A549 (cell line): ENCODE results near the gene ARID1B. TPM values are rescaled to one million over a fixed set of nuclear protein-coding genes. Genes with fewer than 3 reads are reported as not detected.

ENCODE experiments used
- ATAC-seq, 2 experiments: fragments of 200-7000 bp in 1 of 2; fragments of >200 bp in 1 of 2; cut with Nextera tagmentation in 1 of 2; cut with Tn5 transposase in 1 of 2; 3 replicates each; pipeline versions ENCODE4 v1.8.0 to v1.9.1; 2018 to 2020; ENCODE audit warnings: mild to moderate bottlenecking in 1 of 2, moderate library complexity in 1 of 2
- CTCF ChIA-PET: fragments of 300-600 bp; sonication (Branson Sonifier 250); formaldehyde crosslinking; extraction: SDS; loops from one replicate; lab custom pipeline; 2021; ENCODE audit warnings: antibody characterized with exemption, inconsistent platforms; lab: Yijun Ruan, JAX
- POLR2A ChIA-PET: fragments of 350-600 bp; formaldehyde crosslinking; extraction: SDS; loops from one replicate; lab custom pipeline; 2021; ENCODE audit warnings: antibody characterized with exemption, inconsistent platforms; lab: Yijun Ruan, JAX
- DNase-seq, 2 experiments: peaks; one replicate each; pipeline versions ENCODE4 v3.0.0 to v3.0.0-alpha.2; 2011 to 2016; ENCODE audit warnings: low read depth in 1 of 2, low spot score in 1 of 2
- FAIRE-seq: peaks from 2 replicates; lab custom pipeline; 2011; peaks lifted over from hg19 to GRCh38; lab: Jason Lieb, UNC
- H3K27ac ChIP-seq, 2 experiments: fragments of >200 bp; sonication (Bioruptor Twin); formaldehyde crosslinking; 3 replicates each; pipeline ENCODE4 v1.5.1; 2016 to 2017
- H3K4me1 ChIP-seq: fragments of >200 bp; sonication (Bioruptor Twin); formaldehyde crosslinking; 3 replicates; pipeline ENCODE4 v1.6.1; 2016
- H3K4me2 ChIP-seq: fragments of >200 bp; sonication (Bioruptor Twin); formaldehyde crosslinking; 3 replicates; pipeline ENCODE4 v1.6.1; 2016
- H3K4me3 ChIP-seq: fragments of >200 bp; sonication (Bioruptor Twin); formaldehyde crosslinking; 3 replicates; pipeline ENCODE4 v1.5.1; 2016
- H3K9me3 ChIP-seq: fragments of >200 bp; sonication (Bioruptor Twin); formaldehyde crosslinking; 3 replicates; pipeline ENCODE4 v1.6.1; 2016
- BCL3 ChIP-seq: fragments of >200 bp; sonication (Bioruptor Twin); formaldehyde crosslinking; IDR thresholded peaks from 3 replicates; pipeline ENCODE4 v1.6.1; 2016
- CTCF ChIP-seq: fragments of >200 bp; sonication (Bioruptor Twin); formaldehyde crosslinking; IDR thresholded peaks from 3 replicates; pipeline ENCODE4 v1.5.1; 2016
- EHF ChIP-seq: fragments of 250-450 bp; sonication (Bioruptor Pico); IDR thresholded peaks from 2 replicates; pipeline ENCODE4 v1.5.0; 2020; ENCODE audit warnings: mild to moderate bottlenecking
- EHMT2 ChIP-seq: fragments of 200-600 bp; sonication (generic); IDR thresholded peaks from 2 replicates; pipeline ENCODE4 v1.6.1; 2016; ENCODE audit warnings: antibody characterized with exemption, low read depth, mild to moderate bottlenecking, moderate library complexity
- ELK1 ChIP-seq: fragments of 150-350 bp; IDR thresholded peaks from 2 replicates; pipeline ENCODE4 v1.6.1; 2014; ENCODE audit warnings: low read depth, mild to moderate bottlenecking, low read length
- FOSB ChIP-seq: fragments of 250-450 bp; sonication (Bioruptor Pico); IDR thresholded peaks from 2 replicates; pipeline ENCODE4 v1.5.0; 2020; ENCODE audit warnings: mild to moderate bottlenecking, moderate library complexity
- HES2 ChIP-seq: fragments of >200 bp; sonication (Bioruptor Twin); formaldehyde crosslinking; IDR thresholded peaks from 2 replicates; pipeline ENCODE4 v1.6.1; 2016
- JUNB ChIP-seq: fragments of >200 bp; sonication (Bioruptor Twin); formaldehyde crosslinking; IDR thresholded peaks from 2 replicates; pipeline ENCODE4 v1.6.1; 2016
- MYC ChIP-seq: IDR thresholded peaks from 2 replicates; pipeline ENCODE4 v1.6.1; 2012; ENCODE audit warnings: mild to moderate bottlenecking, inconsistent platforms, low read length, improper control_type of control experiment, borderline replicate concordance
- NFE2L2 ChIP-seq: fragments of 150-350 bp; conservative IDR thresholded peaks from 2 replicates; pipeline ENCODE4 v1.6.1; 2014; ENCODE audit warnings: low read length
- PHF8 ChIP-seq: fragments of 200-600 bp; sonication (generic); IDR thresholded peaks from 2 replicates; pipeline ENCODE4 v1.6.1; 2016; ENCODE audit warnings: low read depth, mild to moderate bottlenecking, antibody characterized with exemption, moderate library complexity, borderline replicate concordance
- RARB ChIP-seq: fragments of 250-450 bp; sonication (Bioruptor Pico); IDR thresholded peaks from 2 replicates; pipeline ENCODE4 v1.8.0; 2021; ENCODE audit warnings: mild to moderate bottlenecking, moderate library complexity
- SREBF2 ChIP-seq: fragments of 450-650 bp; IDR thresholded peaks from 2 replicates; pipeline ENCODE4 v1.6.1; 2014; ENCODE audit warnings: mild to moderate bottlenecking, moderate library complexity
- TFCP2L1 ChIP-seq: fragments of 250-450 bp; sonication (Bioruptor Pico); IDR thresholded peaks from 2 replicates; pipeline ENCODE4 v1.5.0; 2021; ENCODE audit warnings: mild to moderate bottlenecking
- ZFP36 ChIP-seq: fragments of 450-650 bp; IDR thresholded peaks from 2 replicates; pipeline ENCODE4 v1.6.1; 2014; ENCODE audit warnings: borderline replicate concordance; ENCODE audit not compliant: partially characterized antibody
- WGBS: methylation state at CpG from one replicate; pipeline ENCODE4 v1.1.6; 2017; ENCODE audit errors: missing lambda C conversion rate; 5-methylcytosine and 5-hydroxymethylcytosine counted together
- polyA plus RNA-seq, 4 experiments: library from polyadenylated mRNA; depleted of rRNA in 3 of 4; stranded (reverse); fragments of >200 nt; fragmentation: RNase III in 1 of 4; extraction: RNeasy Plus Mini Kit Qiagen cat#74134 plus additional on column Dnase treatment in 1 of 4; gene quantifications; 2 replicates in 3 of 4; 3 replicates in 1 of 4; pipeline ENCODE4 v1.2.3, GENCODE V29; 2011 to 2017
- TF ChIP-seq, protein P1 (sequence below): fragments of 250-450 bp; sonication (Bioruptor Pico); IDR thresholded peaks from 2 replicates; pipeline ENCODE4 v1.5.0; 2021; ENCODE audit warnings: mild to moderate bottlenecking, moderate library complexity, borderline replicate concordance
- TF ChIP-seq, protein P2 (sequence below): IDR thresholded peaks from 2 replicates; pipeline ENCODE4 v1.6.1; 2012
- TF ChIP-seq, protein P3 (sequence below): IDR thresholded peaks from 2 replicates; pipeline ENCODE4 v1.6.1; 2012

Gene ARID1B
- polyA plus RNA-seq, 2 of the 4 experiments (the other 2 are of a cell fraction) = 13.5 to 16.3 TPM

GRCh38 chr6:157203764-157204163 lies 426.6 kb downstream of the ARID1B start:
- Histone ChIP-seq H3K4me2 (no peak overlapping the region), H3K4me1 (no peaks in the 10 kb centered on the region), H3K27ac (no peak overlapping the region), H3K9me3 (no peaks in the 10 kb centered on the region), H3K4me3 (no peak overlapping the region)
- WGBS = 95% methylated on average over 6 of the region's 6 CpGs
- ChIA-PET POLR2A (no interaction called here), CTCF (no interaction called here)
- no peak for FAIRE-seq
- ATAC-seq = no peak
- TF ChIP-seq JUNB (no peak), HES2 (no peak), PHF8 (no peak), NFE2L2 (no peak), CTCF (no peak)
- TF ChIP-seq, protein P1, sequence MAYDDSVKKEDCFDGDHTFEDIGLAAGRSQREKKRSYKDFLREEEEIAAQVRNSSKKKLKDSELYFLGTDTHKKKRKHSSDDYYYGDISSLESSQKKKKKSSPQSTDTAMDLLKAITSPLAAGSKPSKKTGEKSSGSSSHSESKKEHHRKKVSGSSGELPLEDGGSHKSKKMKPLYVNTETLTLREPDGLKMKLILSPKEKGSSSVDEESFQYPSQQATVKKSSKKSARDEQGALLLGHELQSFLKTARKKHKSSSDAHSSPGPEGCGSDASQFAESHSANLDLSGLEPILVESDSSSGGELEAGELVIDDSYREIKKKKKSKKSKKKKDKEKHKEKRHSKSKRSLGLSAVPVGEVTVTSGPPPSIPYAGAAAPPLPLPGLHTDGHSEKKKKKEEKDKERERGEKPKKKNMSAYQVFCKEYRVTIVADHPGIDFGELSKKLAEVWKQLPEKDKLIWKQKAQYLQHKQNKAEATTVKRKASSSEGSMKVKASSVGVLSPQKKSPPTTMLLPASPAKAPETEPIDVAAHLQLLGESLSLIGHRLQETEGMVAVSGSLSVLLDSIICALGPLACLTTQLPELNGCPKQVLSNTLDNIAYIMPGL (CRISPR knock-in tag) = no peak
- no peak for DNase-seq

- Histone ChIP-seq H3K4me2 (no peak overlapping the region), H3K27ac (no peak overlapping the region), H3K4me1 (no peaks in the 10 kb centered on the region), H3K9me3 (no peaks in the 10 kb centered on the region), H3K4me3 (no peak overlapping the region)
- WGBS = 91% methylated on average over 11 of the region's 11 CpGs
- no peak for ATAC-seq
- CTCF ChIA-PET = no interaction called here
- POLR2A ChIA-PET = no interaction called here
- TF ChIP-seq EHMT2 = no peak
- TF ChIP-seq, protein P2, sequence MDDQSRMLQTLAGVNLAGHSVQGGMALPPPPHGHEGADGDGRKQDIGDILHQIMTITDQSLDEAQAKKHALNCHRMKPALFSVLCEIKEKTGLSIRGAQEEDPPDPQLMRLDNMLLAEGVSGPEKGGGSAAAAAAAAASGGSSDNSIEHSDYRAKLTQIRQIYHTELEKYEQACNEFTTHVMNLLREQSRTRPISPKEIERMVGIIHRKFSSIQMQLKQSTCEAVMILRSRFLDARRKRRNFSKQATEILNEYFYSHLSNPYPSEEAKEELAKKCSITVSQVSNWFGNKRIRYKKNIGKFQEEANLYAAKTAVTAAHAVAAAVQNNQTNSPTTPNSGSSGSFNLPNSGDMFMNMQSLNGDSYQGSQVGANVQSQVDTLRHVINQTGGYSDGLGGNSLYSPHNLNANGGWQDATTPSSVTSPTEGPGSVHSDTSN = no peak
- no peak for DNase-seq
- no peak for FAIRE-seq
These were observed 428.5 kb downstream of the ARID1B start for GRCh38 chr6:157205473-157206358.

GRCh38 chr6:157206359-157206815 lies 429.2 kb downstream of the ARID1B start:
- CTCF ChIA-PET = no interaction called here
- TF ChIP-seq EHMT2 = no peak
- no peak for TF ChIP-seq PHF8
- no peak for TF ChIP-seq SREBF2
- TF ChIP-seq JUNB = no peak
- TF ChIP-seq FOSB (CRISPR knock-in tag) = no peak
- no peak for TF ChIP-seq NFE2L2
- TF ChIP-seq BCL3 = no peak
- TF ChIP-seq, protein P3, sequence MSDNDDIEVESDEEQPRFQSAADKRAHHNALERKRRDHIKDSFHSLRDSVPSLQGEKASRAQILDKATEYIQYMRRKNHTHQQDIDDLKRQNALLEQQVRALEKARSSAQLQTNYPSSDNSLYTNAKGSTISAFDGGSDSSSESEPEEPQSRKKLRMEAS = no peak
- no peak for TF ChIP-seq ELK1
- TF ChIP-seq ZFP36 = no peak
- no peak for TF ChIP-seq EHF (CRISPR knock-in tag)
- TF ChIP-seq MYC = no peak
- TF ChIP-seq RARB (CRISPR knock-in tag) = no peak
- no peak for TF ChIP-seq TFCP2L1 (CRISPR knock-in tag)
- H3K4me1 ChIP-seq = no peaks in the 10 kb centered on the region
- ATAC-seq (no peak), FAIRE-seq (no peak), DNase-seq (no peak)
- no peaks in the 10 kb centered on the region for H3K9me3 ChIP-seq
- POLR2A ChIA-PET = no interaction called here
- 93% methylated on average over 21 of the region's 23 CpGs for whole genome bisulfite sequencing
- no peak overlapping the region for H3K27ac ChIP-seq
- no peak overlapping the region for H3K4me3 ChIP-seq
- H3K4me2 ChIP-seq = no peak overlapping the region
